Activated CD8-positive, alpha-beta T cell treated with anti-CD3 and anti-CD28 coated beads for 36 hours (primary cell): Measurements from ENCODE around the gene VIPR1. TPM values are rescaled to one million over a fixed set of nuclear protein-coding genes. Genes with fewer than 3 reads are reported as not detected.

ENCODE experiments used
- ATAC-seq: fragments of 200-7000 bp; cut with Tn5 transposase; one replicate; pipeline ENCODE4 v1.10.0; 2021; ENCODE audit warnings: mild to moderate bottlenecking, moderate library complexity
- CTCF ChIA-PET: fragments of 350-600 bp; sonication (Branson Sonifier 250); formaldehyde crosslinking; loops from one replicate; lab custom pipeline; 2021; ENCODE audit warnings: antibody characterized with exemption; lab: Charles Lee
- POLR2A ChIA-PET: fragments of 350-600 bp; sonication (Branson Sonifier 250); formaldehyde crosslinking; loops from one replicate; lab custom pipeline; 2021; ENCODE audit warnings: antibody characterized with exemption; lab: Charles Lee
- DNase-seq: peaks from one replicate; pipeline ENCODE4 v3.0.0-alpha.2; 2020
- H3K27ac Mint-ChIP-seq: one replicate; pipeline ENCODE4 v1.8.0; 2021; ENCODE audit warnings: mild to moderate bottlenecking, mixed read lengths
- H3K27me3 Mint-ChIP-seq: one replicate; pipeline ENCODE4 v1.8.0; 2021; ENCODE audit warnings: mixed read lengths
- H3K36me3 Mint-ChIP-seq: one replicate; pipeline ENCODE4 v1.8.0; 2021; ENCODE audit warnings: low read depth, mixed read lengths
- H3K4me1 Mint-ChIP-seq: one replicate; pipeline ENCODE4 v1.8.0; 2021; ENCODE audit warnings: low read depth, mixed read lengths
- H3K4me3 Mint-ChIP-seq: one replicate; pipeline ENCODE4 v1.8.0; 2021; ENCODE audit warnings: mild to moderate bottlenecking, moderate library complexity, mixed read lengths
- H3K9me3 Mint-ChIP-seq: one replicate; pipeline ENCODE4 v1.8.0; 2021; ENCODE audit warnings: mixed read lengths
- CTCF ChIP-seq: fragments of 200-600 bp; IDR thresholded peaks from one replicate; pipeline ENCODE4 v1.8.0; 2022; ENCODE audit warnings: antibody characterized with exemption, mild to moderate bottlenecking
- intact Hi-C: fragments of 100-400 bp; cut with micrococcal nuclease; formaldehyde crosslinking; loops from one replicate; pipeline ENCODE4 v1.10.0; 2022
- total RNA-seq, 2 experiments: library from RNA; stranded (reverse); gene quantifications; one replicate each; pipeline ENCODE4 v1.2.3, GENCODE V29; 2021

The VIPR1 gene
- total RNA-seq, 2 experiments from 2014 or later, result 8.5 to 9.0 TPM

DNA sequence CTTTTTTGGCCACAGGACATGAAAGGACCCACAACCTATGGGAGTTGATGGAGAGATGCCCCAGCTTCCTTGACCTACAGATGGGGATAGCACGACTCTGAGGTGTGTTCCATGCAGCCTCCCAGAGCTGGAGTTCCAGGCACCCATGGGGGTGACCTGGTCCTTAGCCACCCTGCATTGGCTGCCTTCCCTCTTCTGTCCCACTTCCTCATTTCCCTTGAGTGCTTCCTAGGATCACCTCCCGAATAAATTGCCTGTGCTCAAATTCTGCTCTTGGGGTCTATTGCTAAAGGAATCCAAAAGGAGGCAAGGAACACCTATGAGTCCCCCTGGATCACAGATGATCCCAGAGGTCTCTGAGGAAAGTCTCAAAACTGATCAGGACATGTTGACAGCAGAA, 24.7 kb upstream of the VIPR1 start:
- ChIA-PET POLR2A (no interaction called here), CTCF (interaction anchor here (1.4 to 1.6 kb wide), 2 partner anchors 24 to 34 kb away, joined by 3 to 4 read pairs; partner anchors contain the start of gene VIPR1)
- ATAC-seq (no peak), DNase-seq (no peak)
- H3K27me3 Mint-ChIP-seq, result peaks cover 7% of the 10 kb centered on the region
- no peak for TF ChIP-seq CTCF
- H3K4me3 Mint-ChIP-seq, result no peak overlapping the region
- H3K4me1 Mint-ChIP-seq, result no peaks in the 10 kb centered on the region
- peaks cover 19% of the 10 kb centered on the region for H3K9me3 Mint-ChIP-seq
- intact Hi-C loops, result no loop called here
- H3K27ac Mint-ChIP-seq, result no peak overlapping the region
- peaks cover 4% of the 10 kb centered on the region for H3K36me3 Mint-ChIP-seq

DNA sequence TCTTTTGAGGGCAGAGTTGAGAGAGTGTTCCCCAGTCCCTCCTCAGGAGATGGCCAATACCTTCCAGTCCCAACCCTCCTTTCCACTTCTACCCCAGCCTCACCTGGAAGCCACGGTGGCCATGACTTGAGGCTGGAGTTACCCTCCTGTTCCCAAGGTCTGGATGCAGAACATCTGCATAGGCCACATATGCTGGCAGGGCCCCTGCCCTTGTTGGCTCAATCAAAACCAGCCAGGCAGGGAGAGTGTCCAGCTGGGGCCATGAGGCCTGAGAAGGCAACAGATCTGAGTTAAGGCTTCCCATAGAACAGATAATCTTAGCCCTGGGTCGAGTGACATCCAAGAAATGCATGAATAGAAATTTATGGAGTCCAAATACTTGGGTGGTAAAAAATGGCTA, 23.6 kb upstream of the VIPR1 start:
- CTCF ChIA-PET, result interaction anchor here (1.0 to 1.6 kb wide), 2 partner anchors 36 to 231 kb away, joined by 3 to 4 read pairs; no protein-coding TSS in a partner anchor
- ATAC-seq (no peak), DNase-seq (no peak)
- Mint-ChIP-seq H3K4me3 (no peak overlapping the region), H3K36me3 (peaks cover 4% of the 10 kb centered on the region), H3K9me3 (peaks cover 19% of the 10 kb centered on the region), H3K4me1 (no peaks in the 10 kb centered on the region), H3K27me3 (peaks cover 4% of the 10 kb centered on the region), H3K27ac (no peak overlapping the region)
- POLR2A ChIA-PET, result no interaction called here
- intact Hi-C loops, result no loop called here
- no peak for TF ChIP-seq CTCF

DNA sequence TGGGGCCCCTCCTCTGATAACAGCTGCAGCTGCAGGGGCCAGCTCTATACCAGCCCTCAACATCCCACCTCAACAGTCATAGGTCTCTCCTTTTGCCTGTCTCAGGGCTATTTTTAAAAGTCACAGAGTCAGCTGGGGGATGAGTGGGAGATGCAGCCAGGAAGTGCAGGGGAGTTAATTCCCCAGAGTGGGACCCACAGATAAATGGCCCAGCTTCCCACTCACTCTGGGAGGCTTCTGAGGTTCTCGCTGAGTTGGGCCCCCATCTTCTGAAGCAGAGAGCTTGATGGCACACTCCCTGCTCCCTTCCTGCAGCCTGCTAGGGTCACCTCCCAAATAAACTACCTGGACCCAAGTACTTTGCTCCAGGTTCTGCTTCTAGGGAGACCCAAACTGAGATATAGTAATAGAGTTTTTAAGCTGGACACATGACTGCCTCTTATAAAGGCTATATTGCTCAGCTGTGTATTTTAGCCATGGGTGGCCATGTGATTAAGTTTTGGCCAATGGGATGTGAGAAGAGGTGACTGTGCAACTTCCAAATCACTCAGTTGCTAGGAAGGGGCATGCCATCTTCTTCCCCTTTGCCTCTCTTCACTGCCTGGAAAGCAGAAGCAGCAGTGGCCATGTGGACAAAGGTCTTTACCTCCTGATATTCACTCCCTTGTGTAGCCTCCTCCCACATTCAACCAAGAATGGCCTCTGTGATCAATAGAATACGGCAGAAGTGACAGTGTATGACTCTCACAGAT, 15.5 kb upstream of the VIPR1 start:
- TF ChIP-seq CTCF, result no peak
- CTCF ChIA-PET, result no interaction called here
- no peaks in the 10 kb centered on the region for H3K36me3 Mint-ChIP-seq

DNA sequence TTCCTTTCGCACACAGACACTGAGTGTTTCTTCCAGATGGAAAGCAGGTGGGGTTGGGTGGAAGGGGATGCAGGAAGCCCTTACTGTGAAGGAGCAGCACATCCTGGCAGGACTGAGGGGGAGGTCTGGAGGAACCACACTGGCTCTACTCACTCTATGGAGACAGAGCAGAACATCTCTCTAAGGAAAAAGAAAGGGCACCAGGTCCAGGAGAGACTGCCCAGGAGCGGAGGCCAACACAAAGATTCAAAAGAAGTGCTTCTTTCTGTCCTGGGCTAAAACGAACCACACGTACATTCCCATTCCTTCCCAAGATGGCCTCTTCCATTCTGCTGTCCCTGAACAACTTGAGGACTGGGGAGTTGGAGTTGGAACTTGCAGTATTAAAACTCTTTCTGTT, 13.8 kb upstream of the VIPR1 start:
- ChIA-PET CTCF (interaction anchor here (3.4 kb wide), 1 partner anchor 13 kb away, joined by 14 read pairs; the partner anchor contains the start of gene VIPR1), POLR2A (no interaction called here)
- Mint-ChIP-seq H3K27ac (no peak overlapping the region), H3K4me3 (no peak overlapping the region), H3K27me3 (no peaks in the 10 kb centered on the region), H3K4me1 (no peaks in the 10 kb centered on the region), H3K9me3 (no peaks in the 10 kb centered on the region), H3K36me3 (no peaks in the 10 kb centered on the region)
- TF ChIP-seq CTCF, result no peak
- DNase-seq, result no peak
- intact Hi-C loops, result no loop called here
- ATAC-seq, result no peak

More for the DNA sequence above, 15.5 kb upstream of the VIPR1 start:
- Mint-ChIP-seq H3K27ac (no peak overlapping the region), H3K27me3 (no peaks in the 10 kb centered on the region), H3K9me3 (peaks cover 3% of the 10 kb centered on the region), H3K4me3 (no peak overlapping the region), H3K4me1 (no peaks in the 10 kb centered on the region)
- ATAC-seq (no peak), DNase-seq (no peak)
- POLR2A ChIA-PET, result no interaction called here
- intact Hi-C loops, result no loop called here
